Measurements from ENCODE around the gene KCNA1.

The KCNA1 gene

DNA sequence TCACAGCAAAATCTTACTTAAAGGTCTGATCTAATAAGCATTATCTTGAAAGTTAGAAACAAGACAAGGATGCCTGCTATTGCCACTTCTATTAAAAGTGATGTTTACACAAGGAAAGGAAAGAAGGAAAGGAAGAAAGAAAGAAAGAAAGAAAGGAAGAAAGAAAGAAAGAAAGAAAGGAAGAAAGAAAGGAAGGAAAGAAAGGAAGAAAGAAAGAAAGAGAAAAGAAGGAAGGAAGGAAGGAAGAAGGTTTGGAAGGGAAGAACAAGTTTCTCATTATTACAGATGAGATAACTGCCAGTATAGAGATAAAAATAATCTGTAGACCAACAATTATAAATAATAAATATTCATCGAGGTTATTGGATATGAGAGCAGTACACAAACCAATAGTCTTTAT, 35.8 kb upstream of the KCNA1 start:
- TF ChIP-seq CEBPB (IDR thresholded peaks at IDR 0.05) (no peak), ZBTB7A (IDR thresholded peaks at IDR 0.05; ENCODE audit: low read depth) (no peak)

DNA sequence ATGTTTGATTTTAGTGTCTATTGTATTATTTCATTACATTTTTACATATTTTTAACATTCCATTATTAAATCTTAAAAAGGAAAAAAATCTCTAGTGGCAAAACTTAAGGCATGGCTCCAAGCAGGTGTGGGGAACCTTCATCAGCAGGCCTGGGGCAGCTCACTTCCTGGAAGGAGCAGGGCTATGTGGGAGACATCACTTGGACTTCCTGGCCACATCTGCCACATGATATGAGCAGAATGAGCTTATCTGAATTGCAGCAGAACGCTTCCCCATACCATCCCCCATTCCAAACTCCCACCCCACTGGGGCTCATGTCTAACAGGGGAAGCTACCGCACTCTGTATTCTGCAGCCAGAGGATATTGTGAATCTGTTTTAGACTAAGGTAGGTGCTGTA, 35.0 kb upstream of the KCNA1 start:
- no peak for TF ChIP-seq FOXM1 (IDR thresholded peaks at IDR 0.05; ENCODE audit: borderline replicate concordance, low read depth)
- TF ChIP-seq YY1 (IDR thresholded peaks at IDR 0.05; ENCODE audit: low read depth): no peak
- TF ChIP-seq, protein P1, sequence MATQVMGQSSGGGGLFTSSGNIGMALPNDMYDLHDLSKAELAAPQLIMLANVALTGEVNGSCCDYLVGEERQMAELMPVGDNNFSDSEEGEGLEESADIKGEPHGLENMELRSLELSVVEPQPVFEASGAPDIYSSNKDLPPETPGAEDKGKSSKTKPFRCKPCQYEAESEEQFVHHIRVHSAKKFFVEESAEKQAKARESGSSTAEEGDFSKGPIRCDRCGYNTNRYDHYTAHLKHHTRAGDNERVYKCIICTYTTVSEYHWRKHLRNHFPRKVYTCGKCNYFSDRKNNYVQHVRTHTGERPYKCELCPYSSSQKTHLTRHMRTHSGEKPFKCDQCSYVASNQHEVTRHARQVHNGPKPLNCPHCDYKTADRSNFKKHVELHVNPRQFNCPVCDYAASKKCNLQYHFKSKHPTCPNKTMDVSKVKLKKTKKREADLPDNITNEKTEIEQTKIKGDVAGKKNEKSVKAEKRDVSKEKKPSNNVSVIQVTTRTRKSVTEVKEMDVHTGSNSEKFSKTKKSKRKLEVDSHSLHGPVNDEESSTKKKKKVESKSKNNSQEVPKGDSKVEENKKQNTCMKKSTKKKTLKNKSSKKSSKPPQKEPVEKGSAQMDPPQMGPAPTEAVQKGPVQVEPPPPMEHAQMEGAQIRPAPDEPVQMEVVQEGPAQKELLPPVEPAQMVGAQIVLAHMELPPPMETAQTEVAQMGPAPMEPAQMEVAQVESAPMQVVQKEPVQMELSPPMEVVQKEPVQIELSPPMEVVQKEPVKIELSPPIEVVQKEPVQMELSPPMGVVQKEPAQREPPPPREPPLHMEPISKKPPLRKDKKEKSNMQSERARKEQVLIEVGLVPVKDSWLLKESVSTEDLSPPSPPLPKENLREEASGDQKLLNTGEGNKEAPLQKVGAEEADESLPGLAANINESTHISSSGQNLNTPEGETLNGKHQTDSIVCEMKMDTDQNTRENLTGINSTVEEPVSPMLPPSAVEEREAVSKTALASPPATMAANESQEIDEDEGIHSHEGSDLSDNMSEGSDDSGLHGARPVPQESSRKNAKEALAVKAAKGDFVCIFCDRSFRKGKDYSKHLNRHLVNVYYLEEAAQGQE (IDR thresholded peaks at IDR 0.05; ENCODE audit: low read depth): no peak
- no peak for TF ChIP-seq ZBTB7A (IDR thresholded peaks at IDR 0.05; ENCODE audit: low read depth)
- no peak for TF ChIP-seq TAF1 (IDR thresholded peaks at IDR 0.05; ENCODE audit: low read depth)
- TF ChIP-seq EGR1 (IDR thresholded peaks at IDR 0.05): no peak
- TF ChIP-seq TEAD4 (IDR thresholded peaks at IDR 0.05): no peak

- TF ChIP-seq YY1 (IDR thresholded peaks at IDR 0.05; ENCODE audit: low read depth) (no peak), TEAD4 (IDR thresholded peaks at IDR 0.05) (no peak), ZBTB7A (IDR thresholded peaks at IDR 0.05; ENCODE audit: low read depth) (no peak), CREB1 (IDR thresholded peaks at IDR 0.05; ENCODE audit: low read depth) (no peak), TAF1 (IDR thresholded peaks at IDR 0.05; ENCODE audit: low read depth) (no peak), TCF12 (IDR thresholded peaks at IDR 0.05; ENCODE audit: low read depth) (no peak)
These were observed 28.2 kb upstream of the KCNA1 start for GRCh38 chr12:4881266-4882064.

- TF ChIP-seq, protein P2, sequence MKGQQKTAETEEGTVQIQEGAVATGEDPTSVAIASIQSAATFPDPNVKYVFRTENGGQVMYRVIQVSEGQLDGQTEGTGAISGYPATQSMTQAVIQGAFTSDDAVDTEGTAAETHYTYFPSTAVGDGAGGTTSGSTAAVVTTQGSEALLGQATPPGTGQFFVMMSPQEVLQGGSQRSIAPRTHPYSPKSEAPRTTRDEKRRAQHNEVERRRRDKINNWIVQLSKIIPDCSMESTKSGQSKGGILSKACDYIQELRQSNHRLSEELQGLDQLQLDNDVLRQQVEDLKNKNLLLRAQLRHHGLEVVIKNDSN (IDR thresholded peaks at IDR 0.05): no peak
- TF ChIP-seq CREB1 (IDR thresholded peaks at IDR 0.05; ENCODE audit: low read depth) (no peak), EP300 (IDR thresholded peaks at IDR 0.05; ENCODE audit: borderline replicate concordance) (no peak), CEBPB (IDR thresholded peaks at IDR 0.05) (no peak), EGR1 (IDR thresholded peaks at IDR 0.05) (no peak), RAD21 (IDR thresholded peaks at IDR 0.05; ENCODE audit: low read depth) (no peak), FOXM1 (IDR thresholded peaks at IDR 0.05; ENCODE audit: borderline replicate concordance, low read depth) (no peak), ZBTB7A (IDR thresholded peaks at IDR 0.05; ENCODE audit: low read depth) (no peak), YY1 (IDR thresholded peaks at IDR 0.05; ENCODE audit: low read depth) (no peak), TAF1 (IDR thresholded peaks at IDR 0.05; ENCODE audit: low read depth) (no peak), TEAD4 (IDR thresholded peaks at IDR 0.05) (no peak), NFIC (IDR thresholded peaks at IDR 0.05) (no peak)
- TF ChIP-seq, protein P1 (IDR thresholded peaks at IDR 0.05; ENCODE audit: low read depth): no peak
- TF ChIP-seq, protein P3, sequence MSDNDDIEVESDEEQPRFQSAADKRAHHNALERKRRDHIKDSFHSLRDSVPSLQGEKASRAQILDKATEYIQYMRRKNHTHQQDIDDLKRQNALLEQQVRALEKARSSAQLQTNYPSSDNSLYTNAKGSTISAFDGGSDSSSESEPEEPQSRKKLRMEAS (IDR thresholded peaks at IDR 0.05): no peak
These were observed 17.8 kb upstream of the KCNA1 start for GRCh38 chr12:4891866-4892265.

DNA sequence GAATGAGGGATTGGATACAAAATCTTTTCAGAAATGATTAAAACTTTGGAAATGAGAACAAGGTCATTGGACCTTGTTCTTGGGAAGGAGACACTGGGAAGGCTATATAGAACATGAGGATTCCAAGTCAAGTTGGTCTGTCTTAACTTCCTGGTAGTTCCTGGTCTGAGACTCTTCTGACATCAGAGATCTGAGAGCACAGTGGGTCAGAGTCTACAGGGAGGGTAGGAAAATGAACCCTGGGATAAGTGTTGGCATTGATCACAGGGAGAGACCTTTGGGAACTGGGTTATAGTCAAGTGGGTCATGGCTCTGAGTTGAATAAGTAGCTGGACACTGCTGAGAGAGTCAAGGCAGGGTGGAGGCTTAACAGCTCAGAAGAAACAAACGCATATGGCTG, 17.3 kb upstream of the KCNA1 start:
- TF ChIP-seq RAD21 (IDR thresholded peaks at IDR 0.05; ENCODE audit: low read depth) (no peak), FOXM1 (IDR thresholded peaks at IDR 0.05; ENCODE audit: borderline replicate concordance, low read depth) (no peak), TAF1 (IDR thresholded peaks at IDR 0.05; ENCODE audit: low read depth) (no peak), CREB1 (IDR thresholded peaks at IDR 0.05; ENCODE audit: low read depth) (no peak), NFIC (IDR thresholded peaks at IDR 0.05) (no peak), TCF12 (IDR thresholded peaks at IDR 0.05; ENCODE audit: low read depth) (no peak), EGR1 (IDR thresholded peaks at IDR 0.05) (no peak), ZBTB7A (IDR thresholded peaks at IDR 0.05; ENCODE audit: low read depth) (no peak), YY1 (IDR thresholded peaks at IDR 0.05; ENCODE audit: low read depth) (no peak), CEBPB (IDR thresholded peaks at IDR 0.05) (no peak), TEAD4 (IDR thresholded peaks at IDR 0.05) (no peak), EP300 (IDR thresholded peaks at IDR 0.05; ENCODE audit: borderline replicate concordance) (no peak)
- TF ChIP-seq, protein P3 (IDR thresholded peaks at IDR 0.05): no peak
- TF ChIP-seq, protein P2 (IDR thresholded peaks at IDR 0.05): no peak
- TF ChIP-seq, protein P1 (IDR thresholded peaks at IDR 0.05; ENCODE audit: low read depth): no peak

Data from Ishikawa (cell line).